GM12873 (cell line): ENCODE data around the gene SPOP.

Experiments
- CTCF ChIP-seq: IDR thresholded peaks from 2 replicates; pipeline ENCODE4 v1.5.1; 2012; ENCODE audit warnings: low read depth, mild to moderate bottlenecking, moderate library complexity, low read length, control low read depth; ENCODE audit not compliant: insufficient read depth; ENCODE audit errors: missing control alignments

SPOP gene

GRCh38 chr17:49567871-49568694 is 109.8 kb downstream of the SPOP start:
- peak; percentile 94 for TF ChIP-seq CTCF

- no peak for TF ChIP-seq CTCF
Measured at GRCh38 chr17:49567104-49567521, 110.8 kb downstream of the SPOP start.

- no peak for TF ChIP-seq CTCF
Measured at GRCh38 chr17:49566668-49567071, 111.2 kb downstream of the SPOP start.

GRCh38 chr17:49565948-49566491 is 111.9 kb downstream of the SPOP start:
- TF ChIP-seq CTCF, result no peak

GRCh38 chr17:49564638-49565037 is 113.3 kb downstream of the SPOP start:
- no peak for TF ChIP-seq CTCF

GRCh38 chr17:49557312-49558024 is 120.4 kb downstream of the SPOP start:
- TF ChIP-seq CTCF, result peak; percentile 76
